Measurements from ENCODE around the gene DNM3.

- TF ChIP-seq, protein P1, sequence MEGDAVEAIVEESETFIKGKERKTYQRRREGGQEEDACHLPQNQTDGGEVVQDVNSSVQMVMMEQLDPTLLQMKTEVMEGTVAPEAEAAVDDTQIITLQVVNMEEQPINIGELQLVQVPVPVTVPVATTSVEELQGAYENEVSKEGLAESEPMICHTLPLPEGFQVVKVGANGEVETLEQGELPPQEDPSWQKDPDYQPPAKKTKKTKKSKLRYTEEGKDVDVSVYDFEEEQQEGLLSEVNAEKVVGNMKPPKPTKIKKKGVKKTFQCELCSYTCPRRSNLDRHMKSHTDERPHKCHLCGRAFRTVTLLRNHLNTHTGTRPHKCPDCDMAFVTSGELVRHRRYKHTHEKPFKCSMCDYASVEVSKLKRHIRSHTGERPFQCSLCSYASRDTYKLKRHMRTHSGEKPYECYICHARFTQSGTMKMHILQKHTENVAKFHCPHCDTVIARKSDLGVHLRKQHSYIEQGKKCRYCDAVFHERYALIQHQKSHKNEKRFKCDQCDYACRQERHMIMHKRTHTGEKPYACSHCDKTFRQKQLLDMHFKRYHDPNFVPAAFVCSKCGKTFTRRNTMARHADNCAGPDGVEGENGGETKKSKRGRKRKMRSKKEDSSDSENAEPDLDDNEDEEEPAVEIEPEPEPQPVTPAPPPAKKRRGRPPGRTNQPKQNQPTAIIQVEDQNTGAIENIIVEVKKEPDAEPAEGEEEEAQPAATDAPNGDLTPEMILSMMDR (IDR thresholded peaks at IDR 0.05; ENCODE audit: low read depth, low read length), result no peak
- TF ChIP-seq POLR2A (IDR thresholded peaks at IDR 0.05; ENCODE audit: extremely low read depth, insufficient read length), result no peak
Measured at GRCh38 chr1:172332230-172332629, 490.9 kb downstream of the DNM3 start.
